Spleen (tissue), 7 donors: ENCODE measurements around the gene ADD3.

Experiments
- CTCF ChIP-seq, 11 experiments: fragments of 200-600 bp in 7 of 11; fragments of 450-650 bp in 4 of 11; sonication (generic) in 4 of 11; IDR thresholded peaks in 8 of 11; conservative IDR thresholded peaks in 3 of 11; 1 replicate in 7 of 11; 2 replicates in 4 of 11; pipeline versions ENCODE4 v1.4.0 to v1.8.0; 2016 to 2021; ENCODE audit warnings: antibody characterized with exemption in 11 of 11, inconsistent platforms in 4 of 11, mild to moderate bottlenecking in 1 of 11
- POLR2A ChIP-seq, 3 donors: fragments of 450-650 bp; IDR thresholded peaks; one replicate each; pipeline ENCODE4 v1.5.1; 2017; ENCODE audit warnings: antibody characterized with exemption in 3 of 3, mild to moderate bottlenecking in 1 of 3
- donor health status: DM: no; HTN: no; CAD: no; lungs with moderate emphysema.
- donor health status: DM: no; HTN: no; CAD: no.
- donor health status: DM: no; HTN: no; CAD: no.

- TF ChIP-seq POLR2A (IDR thresholded peaks at IDR 0.05) = no peak
- TF ChIP-seq CTCF (IDR thresholded peaks at IDR 0.05 in 8 of 11, conservative IDR thresholded peaks at IDR 0.05 in 3 of 11) = no peak
These were observed 111.3 kb downstream of the ADD3 start for GRCh38 chr10:110118891-110119621.
